NOMO-1 treated with DMSO at 0.1 percent for 48 hours (cell line): ENCODE measurements around the gene SWT1.
A peak's percentile ranks its signal among the peaks of the same experiment; 100 is the strongest.
"Not testable (repeated sequence)": the region's sequence is repeated elsewhere in the genome, so short reads cannot be mapped to it uniquely, and the experiment has no call there.

Experiments used
- DNase-seq: peaks from one replicate; lab custom pipeline; 2025; ENCODE audit not compliant: unreplicated experiment; lab: John Stamatoyannopoulos, UW

SWT1 gene

DNA sequence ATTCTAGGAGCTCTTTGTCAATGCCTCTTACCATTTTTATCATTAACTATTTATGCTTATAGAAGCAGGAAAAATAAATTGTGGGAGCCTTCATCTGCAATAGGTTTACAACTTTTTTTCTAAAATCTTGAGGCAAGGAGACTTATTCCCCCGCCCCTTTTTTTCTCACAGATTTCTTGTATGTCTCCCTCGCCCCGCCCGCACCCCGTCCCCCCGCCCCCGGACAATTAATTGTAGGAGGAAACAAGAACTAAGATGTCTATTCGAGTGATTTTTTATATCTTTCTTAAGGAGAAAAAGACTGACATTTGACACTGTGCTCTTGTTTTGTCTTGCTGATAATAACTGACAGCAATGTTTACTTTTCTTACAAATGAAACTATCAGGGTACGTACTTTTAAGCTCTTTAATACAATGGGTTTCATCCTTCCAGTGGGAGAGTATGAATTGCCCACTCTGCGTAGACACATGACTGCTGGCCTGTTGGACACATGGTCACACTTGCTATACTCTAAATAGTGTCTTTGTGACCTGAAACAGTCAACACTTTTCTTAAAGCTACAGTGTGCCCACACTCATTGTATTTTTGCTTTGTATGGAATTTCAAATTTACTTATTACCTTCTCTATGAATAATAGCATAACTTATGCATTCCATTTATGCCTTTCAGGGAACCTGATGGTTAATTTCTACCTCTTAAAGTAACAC lies 161.6 kb downstream of the SWT1 start:
- no peak for DNase-seq

DNA sequence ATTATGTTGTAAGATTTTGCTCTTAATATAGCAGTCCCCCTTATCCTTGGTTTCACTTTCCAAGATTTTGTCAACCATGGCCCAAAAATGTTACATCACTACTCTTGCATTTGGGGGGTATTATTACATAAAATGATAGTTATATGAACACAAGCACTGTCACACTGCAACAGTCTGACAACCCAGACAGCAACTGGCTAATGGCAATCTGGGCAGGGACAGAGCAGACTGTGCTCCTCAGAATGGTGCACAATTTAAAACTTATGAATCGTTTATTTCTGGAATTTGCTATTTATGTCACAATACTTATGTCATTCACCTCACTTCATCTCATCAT lies 162.1 kb downstream of the SWT1 start:
- DNase-seq: no peak

- DNase-seq: not testable (repeated sequence)
Measured at GRCh38 chr1:185321104-185321503, 164.1 kb downstream of the SWT1 start.

DNA sequence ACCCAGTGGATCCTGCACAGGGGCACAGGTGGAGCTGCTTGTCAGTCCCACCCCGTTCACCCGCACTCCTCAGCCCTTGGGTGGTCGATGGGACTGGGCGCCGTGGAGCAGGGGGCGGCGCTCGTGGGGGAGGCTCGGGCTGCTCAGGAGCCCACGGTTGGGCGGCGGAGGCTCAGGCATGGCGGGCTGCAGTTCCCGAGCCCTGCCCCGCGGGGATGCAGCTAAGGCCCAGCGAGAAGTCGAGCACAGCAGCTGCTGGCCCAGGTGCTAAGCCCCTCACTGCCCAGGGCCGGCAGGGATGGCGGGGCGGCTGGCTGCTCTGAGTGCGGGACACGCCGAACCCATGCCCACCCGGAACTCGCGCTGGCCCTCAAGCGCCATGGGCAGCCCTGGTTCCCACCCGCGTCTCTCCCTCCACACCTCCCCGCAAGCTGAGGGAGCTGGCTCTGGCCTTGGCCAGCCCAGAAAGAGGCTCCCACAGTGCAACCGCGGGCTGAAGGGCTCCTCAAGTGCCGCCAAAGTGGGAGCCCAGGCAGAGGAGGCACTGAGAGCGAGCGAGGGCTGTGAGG lies 164.8 kb downstream of the SWT1 start:
- DNase-seq: not testable (repeated sequence)

- no peak for DNase-seq
Measured at GRCh38 chr1:185322636-185323035, 165.7 kb downstream of the SWT1 start.

DNA sequence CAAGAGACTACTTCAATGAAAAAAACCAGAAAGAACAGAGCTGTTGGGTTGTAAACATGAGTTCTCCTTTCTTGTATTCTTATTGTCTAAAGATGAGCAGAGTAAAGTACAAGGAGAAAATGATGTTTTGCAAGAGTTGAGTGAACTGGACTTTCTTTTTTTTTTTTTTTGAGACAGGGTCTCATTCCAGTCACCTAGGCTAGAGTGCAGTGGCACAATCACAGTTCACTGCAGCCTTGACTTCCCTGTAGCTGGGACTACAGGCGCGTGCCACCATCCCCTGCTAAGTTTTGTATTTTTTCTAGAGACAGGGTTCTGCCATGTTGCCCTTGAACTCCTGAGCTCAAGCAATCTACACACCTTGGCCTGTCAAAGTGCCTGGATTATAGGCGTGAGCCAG lies 167.2 kb downstream of the SWT1 start:
- no peak for DNase-seq

DNA sequence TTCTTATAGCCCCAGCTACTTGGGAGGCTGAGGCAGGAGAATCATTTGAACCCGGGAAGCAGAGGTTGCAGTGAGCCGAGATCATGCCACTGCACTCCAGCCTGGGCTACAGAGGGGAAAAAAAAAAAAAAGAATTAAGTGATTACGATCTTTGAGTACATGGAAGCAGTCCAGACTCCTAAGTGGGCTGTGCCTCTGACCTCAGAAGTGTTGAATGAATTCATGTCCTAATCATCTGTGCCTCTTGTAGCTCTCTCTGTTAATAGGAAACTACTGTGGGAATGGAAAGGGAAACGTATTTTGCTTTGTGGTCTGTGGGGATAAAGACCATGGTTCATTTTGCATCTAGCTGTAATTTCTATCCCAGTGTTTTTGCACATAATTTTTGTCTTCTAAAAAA lies 168.4 kb downstream of the SWT1 start:
- DNase-seq: no peak

DNA sequence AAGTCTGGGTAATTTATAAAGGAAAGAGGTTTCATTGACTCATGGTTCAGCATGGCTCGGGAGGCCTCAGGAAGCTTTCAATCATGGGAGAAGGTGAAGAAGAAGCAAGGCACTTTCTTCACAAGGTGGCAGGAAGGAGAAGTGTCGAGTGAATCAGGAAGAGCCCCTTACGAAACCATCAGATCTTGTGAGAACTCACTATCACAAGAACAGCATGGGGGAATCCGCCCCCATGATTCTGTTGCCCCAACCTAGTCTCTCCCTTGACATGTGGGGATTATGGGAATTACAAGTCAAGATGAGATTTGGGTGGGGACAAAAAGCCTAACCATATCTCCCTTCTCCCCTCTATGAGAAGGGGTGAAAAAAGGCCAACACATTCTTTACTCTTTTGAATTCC lies 171.3 kb downstream of the SWT1 start:
- DNase-seq: peak; percentile 18

- DNase-seq: no peak
Measured at GRCh38 chr1:185334182-185334581, 177.2 kb downstream of the SWT1 start.

- peak; percentile 82 for DNase-seq
Measured at GRCh38 chr1:185337246-185337645, 180.3 kb downstream of the SWT1 start.

DNA sequence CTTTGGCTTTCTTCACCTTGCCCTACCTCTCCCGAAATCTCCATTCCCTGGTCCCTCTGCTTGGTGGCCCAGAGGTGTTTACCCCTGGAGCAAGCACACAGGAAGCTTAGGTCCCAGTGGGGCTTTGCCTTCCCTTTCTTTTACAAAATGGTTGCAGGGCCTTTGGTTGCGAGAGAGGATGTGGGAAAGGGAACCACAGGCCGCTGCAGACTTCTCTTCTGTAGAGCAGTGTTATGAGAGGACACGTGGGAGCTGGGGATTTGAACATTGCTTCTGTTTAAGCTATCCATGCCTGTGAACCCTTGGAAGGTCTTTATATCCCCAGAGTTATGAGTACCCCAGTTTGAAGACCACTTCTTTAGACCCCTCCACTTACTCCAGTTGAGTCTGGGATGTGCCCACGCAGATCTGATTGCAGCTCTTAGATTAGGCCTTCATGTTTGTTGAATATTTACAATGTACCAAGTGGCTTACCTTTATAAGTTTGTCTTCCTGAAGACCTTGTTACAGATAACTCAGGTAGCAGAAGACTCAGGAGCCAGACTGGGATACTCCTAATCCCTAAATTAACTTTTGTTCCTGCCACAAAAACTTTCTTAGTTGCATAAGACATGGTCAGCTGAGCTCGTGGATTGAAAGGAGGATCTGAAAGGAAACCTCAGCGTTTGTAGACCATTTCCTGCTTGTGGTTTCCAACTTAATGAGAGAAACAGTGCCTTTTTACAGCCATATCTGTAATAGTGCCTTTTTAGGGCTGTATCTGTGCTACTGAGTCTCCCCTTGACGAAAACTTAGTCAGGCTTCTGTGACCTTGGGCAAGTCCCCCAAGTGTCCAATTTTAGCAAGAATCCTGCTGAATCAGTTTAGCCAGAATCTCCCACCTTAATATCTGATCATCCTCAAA lies 182.0 kb downstream of the SWT1 start:
- DNase-seq: peak; percentile 91

GRCh38 chr1:185341196-185341781 lies 184.3 kb downstream of the SWT1 start:
- DNase-seq: no peak
